ENCODE measurements around the gene ZDHHC24.

The ZDHHC24 gene

DNA sequence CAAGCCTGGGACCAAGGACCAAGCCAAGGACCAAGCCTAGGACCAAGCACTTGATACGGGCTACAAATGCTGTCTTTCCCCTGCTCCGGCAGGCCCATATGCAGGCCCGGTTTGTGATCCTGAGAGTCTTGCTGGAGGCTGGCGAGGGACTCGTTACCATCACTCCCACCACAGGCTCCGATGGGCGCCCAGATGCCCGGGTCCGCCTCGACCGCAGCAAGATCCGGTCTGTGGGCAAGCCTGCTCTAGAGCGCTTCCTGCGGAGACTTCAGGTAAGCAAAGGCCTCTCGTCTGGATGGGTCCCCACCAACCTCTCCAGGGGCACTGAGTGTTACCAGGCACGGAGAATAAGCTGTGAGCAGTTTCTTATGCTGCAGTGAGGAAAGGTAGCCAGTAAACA lies 48.6 kb downstream of the ZDHHC24 start:
- in situ Hi-C loops (cut with MboI; ENCODE audit: low sequenced_read_pairs) = no loop called here

DNA sequence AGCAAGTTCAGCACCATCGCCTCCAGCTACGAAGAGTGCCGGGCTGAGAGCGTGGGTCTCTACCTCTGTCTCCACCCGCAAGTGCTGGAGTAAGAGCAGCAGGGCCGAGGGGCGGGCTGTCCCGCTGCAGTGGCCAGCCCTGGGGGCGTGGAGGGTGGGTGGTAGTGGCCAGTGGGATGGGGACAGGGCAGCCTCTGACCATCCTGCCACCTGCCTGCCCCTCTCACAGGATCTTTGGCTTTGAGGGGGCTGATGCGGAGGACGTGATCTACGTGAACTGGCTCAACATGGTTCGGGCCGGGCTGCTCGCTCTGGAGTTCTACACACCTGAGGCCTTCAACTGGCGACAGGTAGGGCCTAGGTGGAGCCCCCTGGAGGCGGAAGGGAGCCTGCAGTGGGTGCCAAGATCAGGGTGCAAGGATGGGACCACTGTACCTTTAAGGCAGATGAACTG lies 50.4 kb downstream of the ZDHHC24 start:
- in situ Hi-C loops (cut with MboI; ENCODE audit: low sequenced_read_pairs) = no loop called here

DNA sequence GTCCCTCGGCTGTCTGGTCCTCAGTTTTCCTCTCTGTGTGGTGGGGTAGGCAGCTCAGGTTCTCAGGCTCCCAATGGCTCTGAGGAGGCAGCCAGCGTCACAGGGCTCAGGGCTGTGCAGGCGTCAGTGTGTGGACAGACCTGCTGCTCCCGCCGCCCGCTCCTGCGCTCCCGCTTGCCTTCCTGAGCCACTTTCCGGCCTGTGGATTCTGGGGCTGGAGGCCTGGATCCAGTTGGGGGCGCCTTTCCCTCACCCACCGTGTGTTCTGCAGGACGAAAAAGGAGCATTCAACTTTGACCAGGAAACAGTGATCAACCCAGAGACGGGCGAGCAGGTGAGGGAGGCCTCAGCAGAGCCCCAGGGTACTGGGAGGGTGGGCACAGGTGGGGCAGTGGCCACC lies 50.9 kb downstream of the ZDHHC24 start:
- in situ Hi-C loops (cut with MboI; ENCODE audit: low sequenced_read_pairs) = no loop called here

DNA sequence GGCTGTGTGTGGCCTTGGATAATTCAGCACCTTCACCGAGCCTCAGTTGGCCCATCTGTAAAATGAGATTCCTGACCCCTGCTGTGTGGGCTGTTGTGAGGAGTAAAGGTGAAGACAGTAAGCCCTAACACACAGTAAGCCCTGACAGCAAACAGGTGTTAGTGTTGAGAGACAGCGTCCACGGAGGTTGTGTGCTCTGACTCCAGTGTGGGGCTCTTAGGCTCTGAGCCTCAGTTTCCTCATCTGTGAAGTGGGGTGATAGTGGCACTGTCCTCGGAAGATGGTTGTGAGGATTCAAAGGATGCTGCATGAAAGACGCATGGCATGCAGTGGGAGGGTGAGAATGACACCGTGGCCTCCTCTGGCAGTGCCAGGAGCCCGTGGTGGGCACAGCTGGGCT lies 51.4 kb downstream of the ZDHHC24 start:
- in situ Hi-C loops (cut with MboI; ENCODE audit: low sequenced_read_pairs) = no loop called here

DNA sequence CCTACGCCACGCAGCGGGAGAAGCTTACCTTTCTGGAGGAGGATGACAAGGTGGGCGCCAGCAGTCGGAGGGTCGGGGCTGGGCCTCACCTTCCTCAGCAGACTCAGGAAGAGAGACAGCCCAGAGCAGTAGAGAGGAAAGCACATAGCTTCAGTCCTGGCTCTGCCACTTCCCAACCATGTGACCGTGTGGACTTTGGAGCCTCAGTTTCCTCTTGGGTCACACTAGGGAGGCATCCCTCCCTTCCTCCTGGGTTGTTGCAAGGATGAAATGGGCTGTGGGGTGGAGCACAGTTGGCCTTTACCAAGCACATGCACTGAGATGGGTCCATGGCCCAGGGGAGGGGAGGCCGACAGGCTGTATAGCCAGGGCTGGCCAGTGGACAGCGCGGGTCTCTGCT lies 52.7 kb downstream of the ZDHHC24 start:
- in situ Hi-C loops (cut with MboI; ENCODE audit: low sequenced_read_pairs) = no loop called here

DNA sequence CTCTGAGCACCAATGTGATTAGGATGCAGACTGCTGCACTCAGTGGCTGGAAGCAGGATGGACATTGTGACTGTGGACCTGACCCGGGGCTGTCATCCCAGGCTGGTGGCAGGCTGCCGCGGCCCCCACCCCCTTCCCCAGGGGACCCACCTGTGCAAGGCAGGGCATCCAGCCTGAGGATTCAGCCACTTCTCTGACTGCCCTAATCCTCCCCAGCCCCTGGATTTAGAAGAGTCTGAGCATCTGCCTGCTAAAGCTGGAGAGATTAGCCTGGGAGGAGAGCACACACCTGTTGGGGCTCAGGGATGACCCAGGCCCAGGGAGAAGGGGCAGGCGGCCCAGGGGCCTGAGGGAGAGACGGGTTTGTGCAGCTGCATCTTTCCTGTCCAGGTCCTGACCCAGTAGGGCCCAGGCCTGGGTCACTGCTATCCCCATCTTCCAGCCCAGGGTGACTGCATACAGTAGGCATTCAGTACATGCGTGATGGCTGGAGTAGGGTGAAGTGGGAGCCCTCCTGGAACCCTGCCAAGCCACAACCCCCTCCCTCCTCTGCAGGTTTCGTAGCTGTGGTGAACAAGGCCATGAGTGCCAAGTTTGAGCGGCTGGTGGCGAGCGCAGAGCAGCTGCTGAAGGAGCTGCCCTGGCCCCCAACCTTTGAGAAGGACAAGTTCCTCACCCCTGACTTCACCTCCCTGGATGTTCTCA lies 53.5 kb downstream of the ZDHHC24 start:
- in situ Hi-C loops (cut with MboI; ENCODE audit: low sequenced_read_pairs) = no loop called here

DNA sequence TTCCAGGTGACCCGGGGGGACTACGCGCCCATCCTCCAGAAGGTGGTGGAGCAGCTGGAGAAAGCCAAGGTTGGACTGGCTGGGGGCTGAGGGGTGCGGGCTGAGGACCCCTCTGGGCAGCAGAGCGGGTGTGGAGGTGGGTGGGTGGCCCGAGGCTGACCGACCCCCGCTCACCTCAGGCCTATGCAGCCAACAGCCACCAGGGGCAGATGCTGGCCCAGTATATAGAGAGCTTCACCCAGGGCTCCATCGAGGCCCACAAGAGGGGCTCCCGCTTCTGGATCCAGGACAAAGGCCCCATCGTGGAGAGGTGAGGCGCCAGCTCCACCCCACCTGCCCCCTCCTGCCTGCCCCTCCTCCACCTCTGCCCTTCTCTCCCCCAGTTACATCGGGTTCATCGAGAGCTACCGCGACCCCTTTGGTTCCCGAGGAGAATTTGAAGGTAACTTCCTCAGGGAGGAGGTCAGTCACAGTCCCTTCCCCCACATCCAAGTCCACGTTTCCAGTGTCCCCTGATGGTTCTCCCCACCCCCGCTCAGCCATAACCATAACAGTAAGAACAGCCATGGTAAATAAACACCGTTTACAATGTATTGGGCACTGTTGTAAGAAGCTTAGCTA lies 54.4 kb downstream of the ZDHHC24 start:
- in situ Hi-C loops (cut with MboI; ENCODE audit: low sequenced_read_pairs) = no loop called here

DNA sequence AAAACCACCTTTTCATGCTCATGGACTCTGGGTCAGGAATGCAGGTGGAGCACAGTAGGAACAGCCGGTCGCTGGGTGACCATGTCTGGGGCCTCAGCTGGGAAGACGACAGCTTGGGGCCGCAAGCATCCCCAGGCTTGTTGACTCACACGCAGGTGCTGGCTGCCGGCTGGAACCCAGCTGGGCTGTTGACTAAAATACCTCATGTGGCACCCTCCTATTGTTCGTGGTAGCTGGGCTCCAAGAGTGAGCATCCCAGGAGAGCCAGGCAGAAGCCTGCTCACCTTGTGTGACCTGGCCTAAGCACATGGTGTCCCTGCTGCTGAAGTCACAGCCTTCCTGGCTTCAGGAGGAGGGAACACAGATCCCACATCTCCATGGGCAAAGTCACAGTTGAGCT lies 56.2 kb downstream of the ZDHHC24 start:
- in situ Hi-C loops (cut with MboI; ENCODE audit: low sequenced_read_pairs) = no loop called here

DNA sequence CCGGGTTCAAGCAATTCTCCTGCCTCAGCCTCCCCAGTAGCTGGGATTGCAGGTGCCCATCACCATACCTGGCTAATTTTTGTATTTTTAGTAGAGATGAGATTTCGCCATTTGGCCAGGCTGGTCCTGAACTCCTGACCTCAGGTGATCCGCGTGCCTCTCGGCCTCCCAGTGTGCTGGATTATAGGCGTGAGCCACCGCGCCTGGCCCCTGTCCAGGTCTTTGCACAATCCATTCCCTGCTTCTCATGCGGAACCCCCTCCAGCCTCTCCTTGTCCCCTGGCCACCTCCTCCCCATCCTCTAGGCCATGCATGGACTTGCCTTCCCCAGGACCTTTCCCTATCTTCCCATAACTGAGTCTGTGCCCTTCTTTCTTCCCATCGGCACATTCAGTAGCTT lies 56.9 kb downstream of the ZDHHC24 start:
- in situ Hi-C loops (cut with MboI; ENCODE audit: low sequenced_read_pairs) = no loop called here

DNA sequence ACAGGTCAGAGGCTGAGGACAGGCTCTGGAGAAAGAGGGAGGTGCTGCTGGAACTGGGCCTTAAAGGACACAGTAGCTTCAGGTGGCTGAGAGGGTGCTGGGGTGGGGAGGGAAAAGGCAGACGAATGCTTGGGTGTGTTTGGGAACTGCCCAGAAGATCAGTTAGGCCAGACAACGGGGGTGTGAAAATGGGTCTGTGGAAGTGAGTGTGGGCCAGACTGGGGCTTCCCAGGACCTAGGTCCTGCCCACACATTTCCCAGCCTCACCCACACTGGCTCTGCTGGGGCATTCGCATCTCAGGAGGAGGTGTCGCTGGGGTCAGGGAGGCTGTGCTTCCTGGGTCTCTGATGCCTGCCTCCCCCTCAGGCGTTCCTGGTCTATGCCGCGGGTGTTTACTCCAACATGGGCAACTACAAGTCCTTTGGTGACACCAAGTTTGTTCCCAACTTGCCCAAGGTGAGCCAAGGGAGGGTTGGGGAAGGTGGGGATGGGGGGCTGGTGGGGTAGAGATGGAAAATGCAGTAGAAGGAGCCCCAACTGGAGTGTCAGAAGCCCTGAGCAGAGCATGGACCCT lies 61.0 kb downstream of the ZDHHC24 start:
- in situ Hi-C loops (cut with MboI; ENCODE audit: low sequenced_read_pairs) = no loop called here

DNA sequence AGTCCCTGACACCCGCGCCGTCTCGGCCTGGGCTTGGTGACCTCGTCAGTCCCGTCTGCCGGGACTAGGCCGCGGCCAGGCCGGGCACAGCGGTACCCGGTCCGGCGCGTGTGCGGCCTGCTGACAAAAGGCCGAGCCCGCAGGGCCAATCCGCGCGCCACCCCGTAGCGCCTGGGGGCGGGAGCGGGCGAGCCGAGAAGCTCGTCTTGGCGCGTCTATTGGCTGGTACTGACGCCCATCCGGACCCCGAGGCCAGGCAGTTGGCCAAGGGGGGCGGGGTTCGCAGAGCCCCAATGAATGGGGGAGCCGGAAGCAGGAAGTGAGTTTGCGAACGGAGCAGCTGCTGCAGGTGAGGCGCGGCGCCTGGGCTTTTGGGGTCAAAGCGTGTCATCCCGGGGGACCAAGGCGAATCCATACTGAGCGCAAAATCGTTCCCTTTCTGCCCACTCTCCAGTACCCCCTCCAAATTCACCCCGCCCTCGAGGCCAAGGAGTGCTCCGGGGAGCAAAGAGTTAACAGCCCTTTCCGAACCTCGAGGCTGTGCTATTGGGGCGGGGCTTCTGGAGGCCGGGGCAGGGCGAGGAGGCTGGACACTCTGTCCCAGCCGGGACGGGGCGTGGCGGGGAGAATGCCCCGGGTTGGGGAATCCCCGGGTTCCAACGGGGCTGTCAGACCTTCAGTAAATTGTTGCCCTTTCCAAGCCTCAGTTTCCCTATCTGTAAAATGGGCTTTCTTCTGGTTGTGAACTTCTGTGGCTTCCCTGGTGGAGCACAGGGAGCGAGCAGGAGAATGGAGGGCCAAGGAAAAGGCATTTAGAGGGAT lies 65.5 kb downstream of the ZDHHC24 start, which contains the start of gene DPP3:
Gene DPP3, plus strand, starts transcription at position 318 of the 822 bp plus-strand sequence. CDS start 1,767 bp downstream, outside the sequence.
- in situ Hi-C loops (cut with MboI; ENCODE audit: low sequenced_read_pairs) = no loop called here

DNA sequence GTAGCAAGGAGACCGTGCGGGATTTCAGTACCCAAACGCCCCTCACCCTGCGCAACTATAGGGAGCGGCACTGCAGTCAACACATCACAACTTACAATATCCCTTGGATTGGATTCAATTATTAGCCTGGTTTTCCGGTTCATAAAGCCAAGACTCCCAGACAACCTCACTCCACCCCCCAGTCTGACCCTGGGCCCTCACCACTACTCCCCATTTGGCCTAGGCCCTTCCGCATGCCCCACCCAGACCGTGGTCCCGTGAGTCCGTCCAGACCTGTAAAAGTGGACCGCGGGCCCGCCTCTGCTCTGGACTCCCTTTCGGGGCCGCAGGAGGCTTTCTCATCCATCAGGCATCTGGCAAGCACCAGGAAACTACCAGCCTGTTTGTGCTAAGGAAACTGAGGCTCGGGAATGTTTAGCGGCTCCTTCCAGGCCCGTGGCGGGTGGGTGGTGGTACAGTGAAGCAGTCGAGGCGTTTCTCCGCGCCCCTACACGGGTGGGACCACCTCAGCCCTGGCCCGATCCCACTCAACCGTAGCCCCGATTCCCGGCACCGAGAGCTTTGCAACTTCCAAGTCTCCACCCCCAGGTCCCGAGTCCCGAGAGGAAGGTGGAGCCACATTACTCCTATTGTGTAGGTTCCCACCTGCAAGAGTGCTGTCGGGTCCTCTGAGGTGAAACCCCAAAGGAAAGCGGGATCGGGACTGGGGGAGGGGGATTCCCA lies 66.3 kb downstream of the ZDHHC24 start:
- in situ Hi-C loops (cut with MboI; ENCODE audit: low sequenced_read_pairs) = no loop called here

DNA sequence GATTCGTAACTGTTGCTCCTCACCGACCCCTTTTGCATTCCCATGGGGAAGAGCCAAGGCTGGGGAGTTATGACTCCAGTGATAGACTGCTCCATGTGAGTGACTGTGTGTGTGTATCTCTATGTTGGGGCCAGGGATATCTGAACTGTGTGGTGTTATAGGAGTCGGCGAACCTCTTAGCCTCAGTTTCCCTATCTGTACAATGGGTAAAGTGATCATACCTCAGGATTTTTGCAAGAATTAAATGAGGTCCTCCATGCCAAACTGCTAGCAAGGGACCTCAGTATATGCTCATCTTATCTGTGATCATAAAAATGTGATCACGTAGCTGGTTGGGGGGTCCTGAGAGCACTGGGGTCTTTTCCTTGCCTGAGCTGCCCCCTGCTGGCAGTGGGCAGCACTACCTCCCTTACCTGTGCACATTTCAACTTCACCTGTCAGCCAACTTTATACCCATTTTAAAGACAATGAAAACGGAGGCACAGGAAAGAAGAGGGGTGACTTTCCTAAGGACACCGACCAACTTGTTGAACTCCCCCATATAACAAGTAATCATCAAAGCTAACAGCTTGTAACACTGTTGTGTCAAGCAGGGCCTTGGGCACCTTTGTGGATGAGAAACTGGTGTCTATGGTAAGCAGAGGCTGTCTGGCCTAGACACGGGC lies 67.0 kb downstream of the ZDHHC24 start:
- in situ Hi-C loops (cut with MboI; ENCODE audit: low sequenced_read_pairs) = no loop called here

DNA sequence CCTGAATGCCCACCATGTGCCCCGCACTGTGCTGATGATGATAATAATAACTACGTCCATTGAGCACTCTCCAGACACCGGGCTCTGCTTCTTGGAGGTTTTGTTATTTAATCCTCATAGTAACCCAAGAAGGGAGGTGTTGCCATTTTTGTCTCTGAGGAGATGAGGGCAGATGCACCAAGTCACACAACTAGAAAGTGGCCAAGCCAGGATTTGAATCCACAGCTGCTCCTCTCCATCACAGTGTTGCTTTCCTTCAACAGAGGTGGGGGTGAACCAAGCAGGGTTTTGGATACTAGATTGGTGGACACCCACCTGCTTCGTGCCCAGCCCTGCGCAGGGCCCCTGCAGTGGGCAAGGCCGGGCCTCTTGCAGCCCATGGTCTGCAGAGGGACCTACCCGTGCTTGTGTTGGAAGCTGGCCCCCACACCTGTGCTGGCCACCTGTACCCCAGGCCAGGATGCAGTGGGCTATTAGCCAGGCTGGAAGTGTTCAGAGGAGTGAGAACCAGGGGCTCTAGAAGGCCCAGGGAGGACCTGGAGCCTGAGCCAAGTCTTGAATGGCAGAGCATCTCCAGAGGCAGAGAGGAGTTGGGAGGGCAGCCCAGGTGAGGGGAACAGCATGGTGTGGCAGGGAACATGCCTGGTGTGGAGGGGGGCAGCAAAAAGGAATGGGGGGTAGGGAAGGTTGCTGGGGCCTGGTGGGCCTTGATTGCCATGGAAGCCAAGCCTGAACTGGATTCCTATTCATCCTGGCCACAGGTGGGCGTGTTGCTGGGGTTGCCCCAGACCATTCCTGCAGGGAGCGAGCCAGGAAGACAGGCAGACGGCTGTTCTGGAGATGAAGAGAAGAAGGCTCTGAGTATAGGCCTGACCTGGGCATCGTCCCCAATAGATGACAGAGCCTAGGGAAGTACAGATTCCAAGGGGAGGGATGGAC lies 68.3 kb downstream of the ZDHHC24 start:
- in situ Hi-C loops (cut with MboI; ENCODE audit: low sequenced_read_pairs) = no loop called here

DNA sequence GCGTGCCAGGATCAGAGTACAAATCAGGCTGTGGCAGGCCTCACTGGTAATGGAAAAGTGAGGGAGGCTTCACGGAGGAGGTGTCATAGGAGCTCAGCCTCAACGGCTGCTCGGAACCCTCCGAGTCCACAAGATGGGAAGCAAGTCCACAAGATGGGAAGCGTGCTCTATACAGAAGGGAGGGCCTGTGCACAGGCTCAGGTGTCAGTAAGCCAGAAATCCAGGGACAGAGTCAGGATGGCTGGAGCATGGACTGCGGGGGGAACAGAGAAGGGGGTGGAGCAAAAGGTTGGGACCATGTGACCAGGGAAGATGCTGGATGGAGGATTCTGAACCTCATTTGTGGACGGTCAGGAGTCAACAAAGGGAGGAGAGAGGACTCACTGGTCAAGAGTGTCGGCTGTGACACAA lies 69.0 kb downstream of the ZDHHC24 start:
- in situ Hi-C loops (cut with MboI; ENCODE audit: low sequenced_read_pairs) = no loop called here

DNA sequence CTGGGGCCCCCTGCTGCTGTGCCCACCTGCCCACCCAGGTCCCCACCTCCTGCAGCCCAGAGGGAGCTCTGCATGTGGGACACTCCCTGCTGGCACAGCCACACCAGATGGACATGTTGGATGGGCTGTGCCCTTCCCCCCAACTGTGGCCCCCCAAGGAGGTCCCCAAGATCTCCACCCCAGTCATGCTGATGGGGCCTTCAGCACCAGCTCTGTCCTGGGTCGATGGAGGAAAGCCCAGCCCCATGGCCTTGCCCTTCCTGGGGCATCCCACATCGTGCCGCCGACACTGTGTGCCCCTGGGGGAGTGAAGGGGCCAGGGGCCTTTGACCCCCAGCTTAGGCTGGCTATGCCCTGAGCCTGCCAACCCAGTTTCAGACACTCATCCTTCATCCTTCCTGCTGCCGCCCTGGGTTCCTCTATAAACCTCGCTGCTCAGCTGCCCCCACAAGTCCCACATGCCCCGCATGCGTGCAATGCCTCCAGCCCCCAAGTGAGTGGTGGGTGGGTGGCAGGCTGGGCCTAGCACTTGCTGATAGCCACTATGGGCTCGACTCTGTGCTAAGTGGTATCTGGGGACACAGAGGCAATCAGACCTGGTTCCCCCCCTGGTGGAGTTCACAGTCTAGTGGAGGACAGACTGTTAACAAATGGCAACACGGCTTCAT lies 69.5 kb downstream of the ZDHHC24 start:
- in situ Hi-C loops (cut with MboI; ENCODE audit: low sequenced_read_pairs) = no loop called here

DNA sequence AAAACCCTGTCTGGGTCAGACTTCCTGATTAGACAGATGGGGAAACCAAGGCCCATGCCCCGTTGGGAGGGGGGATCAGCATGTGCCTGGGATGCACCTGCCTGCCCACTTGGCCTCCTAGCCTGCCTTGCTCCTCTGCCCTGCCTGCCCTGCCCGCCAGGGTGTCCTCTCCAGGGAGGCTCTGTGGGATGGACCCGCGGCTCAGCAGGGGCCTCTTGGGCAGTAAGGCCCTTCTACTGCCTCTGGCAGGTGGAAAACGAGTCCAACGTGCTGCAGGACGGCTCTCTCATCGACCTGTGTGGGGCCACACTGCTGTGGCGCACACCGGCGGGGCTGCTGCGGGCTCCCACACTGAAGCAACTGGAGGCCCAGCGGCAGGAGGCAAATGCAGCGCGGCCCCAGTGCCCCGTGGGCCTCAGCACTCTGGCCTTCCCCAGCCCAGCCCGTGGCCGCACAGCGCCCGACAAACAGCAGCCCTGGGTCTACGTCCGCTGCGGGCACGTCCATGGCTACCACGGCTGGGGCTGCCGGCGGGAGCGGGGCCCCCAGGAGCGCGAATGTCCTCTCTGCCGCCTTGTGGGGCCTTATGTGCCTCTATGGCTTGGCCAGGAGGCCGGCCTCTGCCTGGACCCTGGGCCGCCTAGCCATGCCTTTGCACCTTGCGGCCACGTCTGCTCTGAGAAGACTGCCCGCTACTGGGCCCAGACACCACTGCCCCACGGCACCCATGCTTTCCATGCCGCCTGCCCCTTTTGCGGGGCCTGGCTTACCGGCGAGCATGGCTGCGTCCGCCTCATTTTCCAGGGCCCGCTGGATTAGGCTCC lies 70.3 kb downstream of the ZDHHC24 start:
- in situ Hi-C loops (cut with MboI; ENCODE audit: low sequenced_read_pairs) = no loop called here
